ENCODE measurements around the gene MAZ.

The MAZ gene

DNA sequence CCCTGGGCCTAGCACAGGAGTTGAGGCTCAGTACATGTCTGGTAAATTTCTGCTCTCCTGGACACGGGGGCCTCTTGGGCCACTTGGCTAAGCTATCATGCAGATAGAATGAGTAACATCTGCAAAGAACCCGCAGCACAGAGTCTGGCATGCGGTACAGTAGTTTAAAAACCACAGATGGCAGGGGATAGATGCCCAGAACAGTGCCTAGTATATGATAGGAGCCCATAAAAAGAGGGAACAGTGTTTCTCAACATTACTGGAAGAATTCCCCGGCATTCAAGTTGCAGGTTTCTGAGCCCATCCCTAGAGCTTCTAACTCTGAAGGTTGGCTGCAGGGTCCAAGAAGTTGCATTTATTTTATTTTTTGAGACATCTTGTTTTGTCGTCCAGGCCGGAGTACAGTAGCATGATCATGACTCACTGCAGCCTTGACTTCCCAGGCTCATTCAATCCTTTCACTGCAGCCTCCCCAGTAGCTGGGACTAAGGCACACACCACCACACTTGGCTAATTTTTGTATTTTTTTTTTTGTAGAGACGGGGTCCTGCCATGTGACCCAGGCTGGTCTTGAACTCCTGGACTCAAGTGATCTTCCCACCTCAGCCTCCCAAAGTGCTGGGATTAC, 50.9 kb downstream of the MAZ start:
- TF ChIP-seq, protein P1, sequence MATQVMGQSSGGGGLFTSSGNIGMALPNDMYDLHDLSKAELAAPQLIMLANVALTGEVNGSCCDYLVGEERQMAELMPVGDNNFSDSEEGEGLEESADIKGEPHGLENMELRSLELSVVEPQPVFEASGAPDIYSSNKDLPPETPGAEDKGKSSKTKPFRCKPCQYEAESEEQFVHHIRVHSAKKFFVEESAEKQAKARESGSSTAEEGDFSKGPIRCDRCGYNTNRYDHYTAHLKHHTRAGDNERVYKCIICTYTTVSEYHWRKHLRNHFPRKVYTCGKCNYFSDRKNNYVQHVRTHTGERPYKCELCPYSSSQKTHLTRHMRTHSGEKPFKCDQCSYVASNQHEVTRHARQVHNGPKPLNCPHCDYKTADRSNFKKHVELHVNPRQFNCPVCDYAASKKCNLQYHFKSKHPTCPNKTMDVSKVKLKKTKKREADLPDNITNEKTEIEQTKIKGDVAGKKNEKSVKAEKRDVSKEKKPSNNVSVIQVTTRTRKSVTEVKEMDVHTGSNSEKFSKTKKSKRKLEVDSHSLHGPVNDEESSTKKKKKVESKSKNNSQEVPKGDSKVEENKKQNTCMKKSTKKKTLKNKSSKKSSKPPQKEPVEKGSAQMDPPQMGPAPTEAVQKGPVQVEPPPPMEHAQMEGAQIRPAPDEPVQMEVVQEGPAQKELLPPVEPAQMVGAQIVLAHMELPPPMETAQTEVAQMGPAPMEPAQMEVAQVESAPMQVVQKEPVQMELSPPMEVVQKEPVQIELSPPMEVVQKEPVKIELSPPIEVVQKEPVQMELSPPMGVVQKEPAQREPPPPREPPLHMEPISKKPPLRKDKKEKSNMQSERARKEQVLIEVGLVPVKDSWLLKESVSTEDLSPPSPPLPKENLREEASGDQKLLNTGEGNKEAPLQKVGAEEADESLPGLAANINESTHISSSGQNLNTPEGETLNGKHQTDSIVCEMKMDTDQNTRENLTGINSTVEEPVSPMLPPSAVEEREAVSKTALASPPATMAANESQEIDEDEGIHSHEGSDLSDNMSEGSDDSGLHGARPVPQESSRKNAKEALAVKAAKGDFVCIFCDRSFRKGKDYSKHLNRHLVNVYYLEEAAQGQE (IDR thresholded peaks at IDR 0.05; ENCODE audit: low read depth), result no peak

DNA sequence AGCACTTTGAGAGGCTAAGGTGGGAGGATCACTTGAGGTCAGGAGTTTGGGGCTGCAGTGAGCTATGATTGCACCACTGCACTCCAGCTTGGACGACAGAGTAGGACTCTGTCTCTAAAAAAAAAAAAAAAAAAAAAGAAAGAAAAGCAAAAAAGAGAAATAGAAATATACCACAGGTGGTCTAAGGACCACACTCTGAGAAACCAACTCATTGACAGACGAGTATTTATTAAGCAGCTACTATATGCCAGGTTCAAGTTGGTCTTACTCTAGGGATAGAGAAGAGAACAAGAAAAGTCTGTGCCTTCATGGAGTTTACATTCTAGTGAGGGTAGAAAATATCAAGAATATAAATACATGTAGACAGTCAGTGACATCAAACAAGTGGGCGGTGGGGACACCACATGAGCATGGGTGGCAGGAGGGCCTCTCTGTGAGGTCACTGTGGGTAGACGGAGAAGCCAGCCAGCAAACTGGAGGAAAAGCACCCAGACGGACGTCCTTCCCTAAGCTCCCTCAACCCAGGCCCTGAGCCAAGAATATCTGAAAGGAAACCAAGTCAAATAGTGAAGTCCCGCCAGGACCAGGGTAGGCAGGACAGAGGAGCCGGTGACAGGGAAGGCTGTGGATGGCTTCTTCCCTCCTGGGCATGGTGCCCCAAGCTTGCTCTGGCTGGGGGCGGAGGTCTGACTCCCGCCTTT, 52.0 kb downstream of the MAZ start:
- TF ChIP-seq TCF12 (IDR thresholded peaks at IDR 0.05; ENCODE audit: low read depth) (no peak), FOXM1 (IDR thresholded peaks at IDR 0.05; ENCODE audit: borderline replicate concordance, low read depth) (no peak), NFIC (IDR thresholded peaks at IDR 0.05) (no peak), CREB1 (IDR thresholded peaks at IDR 0.05; ENCODE audit: low read depth) (no peak), TAF1 (IDR thresholded peaks at IDR 0.05; ENCODE audit: low read depth) (no peak), TEAD4 (IDR thresholded peaks at IDR 0.05) (no peak), RAD21 (IDR thresholded peaks at IDR 0.05; ENCODE audit: low read depth) (no peak), CEBPB (IDR thresholded peaks at IDR 0.05) (no peak), ZBTB7A (IDR thresholded peaks at IDR 0.05; ENCODE audit: low read depth) (no peak), YY1 (IDR thresholded peaks at IDR 0.05; ENCODE audit: low read depth) (no peak), EGR1 (IDR thresholded peaks at IDR 0.05) (no peak), EP300 (IDR thresholded peaks at IDR 0.05; ENCODE audit: borderline replicate concordance) (no peak)
- TF ChIP-seq, protein P2, sequence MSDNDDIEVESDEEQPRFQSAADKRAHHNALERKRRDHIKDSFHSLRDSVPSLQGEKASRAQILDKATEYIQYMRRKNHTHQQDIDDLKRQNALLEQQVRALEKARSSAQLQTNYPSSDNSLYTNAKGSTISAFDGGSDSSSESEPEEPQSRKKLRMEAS (IDR thresholded peaks at IDR 0.05), result no peak
- TF ChIP-seq, protein P3, sequence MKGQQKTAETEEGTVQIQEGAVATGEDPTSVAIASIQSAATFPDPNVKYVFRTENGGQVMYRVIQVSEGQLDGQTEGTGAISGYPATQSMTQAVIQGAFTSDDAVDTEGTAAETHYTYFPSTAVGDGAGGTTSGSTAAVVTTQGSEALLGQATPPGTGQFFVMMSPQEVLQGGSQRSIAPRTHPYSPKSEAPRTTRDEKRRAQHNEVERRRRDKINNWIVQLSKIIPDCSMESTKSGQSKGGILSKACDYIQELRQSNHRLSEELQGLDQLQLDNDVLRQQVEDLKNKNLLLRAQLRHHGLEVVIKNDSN (IDR thresholded peaks at IDR 0.05), result no peak
- TF ChIP-seq, protein P1 (IDR thresholded peaks at IDR 0.05; ENCODE audit: low read depth), result no peak

DNA sequence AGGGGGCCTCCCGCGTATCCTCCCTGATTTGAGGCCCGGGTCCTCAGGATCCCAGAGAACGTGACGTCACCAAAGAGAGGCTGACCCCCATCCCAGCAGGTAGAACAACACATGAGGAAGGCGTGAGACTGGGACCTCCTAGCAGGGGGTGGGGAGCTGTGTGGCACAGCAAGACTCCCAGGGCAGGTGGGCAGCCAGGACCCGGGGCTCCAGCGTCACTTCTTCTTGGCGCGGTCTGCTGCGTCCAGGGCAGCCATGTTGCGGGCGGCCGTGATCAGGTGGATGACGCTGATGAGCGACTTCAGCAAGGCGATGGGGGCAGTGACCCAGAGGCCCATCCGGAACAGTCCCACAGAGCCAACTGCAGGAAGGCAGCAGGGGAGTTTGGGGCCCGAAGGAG, 52.6 kb downstream of the MAZ start:
- TF ChIP-seq RAD21 (IDR thresholded peaks at IDR 0.05; ENCODE audit: low read depth), result no peak
- TF ChIP-seq EGR1 (IDR thresholded peaks at IDR 0.05), result no peak
- no peak for TF ChIP-seq CEBPB (IDR thresholded peaks at IDR 0.05)
- TF ChIP-seq, protein P3 (IDR thresholded peaks at IDR 0.05), result no peak
- no peak for TF ChIP-seq ZBTB7A (IDR thresholded peaks at IDR 0.05; ENCODE audit: low read depth)
- TF ChIP-seq CREB1 (IDR thresholded peaks at IDR 0.05; ENCODE audit: low read depth), result no peak
- no peak for TF ChIP-seq FOXM1 (IDR thresholded peaks at IDR 0.05; ENCODE audit: borderline replicate concordance, low read depth)
- TF ChIP-seq TEAD4 (IDR thresholded peaks at IDR 0.05), result no peak
- TF ChIP-seq, protein P2 (IDR thresholded peaks at IDR 0.05), result no peak
- no peak for TF ChIP-seq YY1 (IDR thresholded peaks at IDR 0.05; ENCODE audit: low read depth)
- TF ChIP-seq EP300 (IDR thresholded peaks at IDR 0.05; ENCODE audit: borderline replicate concordance), result no peak
- TF ChIP-seq NFIC (IDR thresholded peaks at IDR 0.05), result no peak
- TF ChIP-seq, protein P1 (IDR thresholded peaks at IDR 0.05; ENCODE audit: low read depth), result no peak
- no peak for TF ChIP-seq TAF1 (IDR thresholded peaks at IDR 0.05; ENCODE audit: low read depth)

DNA sequence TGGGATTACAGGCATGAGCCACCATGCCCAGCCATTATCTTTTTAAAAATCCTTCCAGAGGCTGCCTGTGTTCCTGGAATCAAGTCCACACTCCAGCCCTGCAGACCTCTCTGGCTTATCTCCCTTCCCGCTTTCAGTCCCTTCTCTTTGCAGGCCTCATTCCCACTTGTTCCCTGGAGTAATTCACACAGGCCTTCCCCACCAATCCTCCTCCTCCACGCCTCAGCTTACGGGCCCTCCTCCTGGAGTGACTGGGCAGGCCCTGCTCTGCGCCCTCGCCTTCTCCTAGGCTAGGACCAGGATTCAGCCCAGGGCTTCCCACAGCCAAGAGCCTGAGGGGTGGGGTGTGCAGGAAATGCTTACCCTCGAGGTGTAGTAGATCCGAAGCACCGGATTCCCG, 53.9 kb downstream of the MAZ start:
- TF ChIP-seq CREB1 (IDR thresholded peaks at IDR 0.05; ENCODE audit: low read depth), result no peak
- no peak for TF ChIP-seq TAF1 (IDR thresholded peaks at IDR 0.05; ENCODE audit: low read depth)
- TF ChIP-seq RAD21 (IDR thresholded peaks at IDR 0.05; ENCODE audit: low read depth), result no peak
- TF ChIP-seq, protein P1 (IDR thresholded peaks at IDR 0.05; ENCODE audit: low read depth), result no peak
- TF ChIP-seq, protein P2 (IDR thresholded peaks at IDR 0.05), result no peak
- TF ChIP-seq, protein P3 (IDR thresholded peaks at IDR 0.05), result no peak
- no peak for TF ChIP-seq EGR1 (IDR thresholded peaks at IDR 0.05)
- TF ChIP-seq NFIC (IDR thresholded peaks at IDR 0.05), result no peak
- no peak for TF ChIP-seq EP300 (IDR thresholded peaks at IDR 0.05; ENCODE audit: borderline replicate concordance)
- TF ChIP-seq ZBTB7A (IDR thresholded peaks at IDR 0.05; ENCODE audit: low read depth), result no peak
- TF ChIP-seq YY1 (IDR thresholded peaks at IDR 0.05; ENCODE audit: low read depth), result no peak
- TF ChIP-seq TCF12 (IDR thresholded peaks at IDR 0.05; ENCODE audit: low read depth), result no peak
- no peak for TF ChIP-seq CEBPB (IDR thresholded peaks at IDR 0.05)
- TF ChIP-seq TEAD4 (IDR thresholded peaks at IDR 0.05), result no peak
- TF ChIP-seq FOXM1 (IDR thresholded peaks at IDR 0.05; ENCODE audit: borderline replicate concordance, low read depth), result no peak

All from Ishikawa (cell line).